K562 (cell line): ENCODE measurements around the gene FTSJ1. TPM values are rescaled to one million over a fixed set of nuclear protein-coding genes. Genes with fewer than 3 reads are reported as not detected.

Source experiments
- CBFA2T3 ChIP-seq: fragments of 450-650 bp; IDR thresholded peaks from 2 replicates; pipeline ENCODE4 v1.6.1; 2017
- E2F3 ChIP-seq: fragments of 250-450 bp; sonication (Bioruptor Pico); IDR thresholded peaks from 2 replicates; pipeline ENCODE4 v1.4.0; 2020; ENCODE audit warnings: mild to moderate bottlenecking
- L3MBTL2 ChIP-seq: fragments of 450-650 bp; IDR thresholded peaks from 2 replicates; pipeline ENCODE4 v1.6.1; 2016; ENCODE audit warnings: mild to moderate bottlenecking, moderate library complexity
- MED1 ChIP-seq: sonication (generic); formaldehyde crosslinking; IDR thresholded peaks from 2 replicates; pipeline ENCODE4 v1.8.1; 2023; ENCODE audit warnings: missing genetic modification reagents, borderline replicate concordance
- SMARCA4 ChIP-seq: fragments of 450-650 bp; IDR thresholded peaks from 2 replicates; pipeline ENCODE4 v1.6.1; 2016
- TAL1 ChIP-seq: fragments of 450-650 bp; IDR thresholded peaks from 2 replicates; pipeline ENCODE4 v1.6.1; 2016; ENCODE audit warnings: mild to moderate bottlenecking
- TCF3 ChIP-seq: sonication (generic); formaldehyde crosslinking; IDR thresholded peaks from 2 replicates; pipeline ENCODE4 v1.4.0; 2020; ENCODE audit warnings: mild to moderate bottlenecking, missing genetic modification reagents
- ZFPM2 ChIP-seq: fragments of 250-450 bp; sonication (Bioruptor Pico); IDR thresholded peaks from 2 replicates; pipeline ENCODE4 v1.5.1; 2022; ENCODE audit warnings: mild to moderate bottlenecking
- ZNF444 ChIP-seq: fragments of 250-450 bp; sonication (Bioruptor Pico); IDR thresholded peaks from 2 replicates; pipeline ENCODE4 v1.4.0; 2020; ENCODE audit warnings: mild to moderate bottlenecking, moderate library complexity
- ZNF76 ChIP-seq: fragments of 250-450 bp; sonication (Bioruptor Pico); IDR thresholded peaks from 2 replicates; pipeline ENCODE4 v1.4.0; 2020; ENCODE audit warnings: mild to moderate bottlenecking, moderate library complexity, borderline replicate concordance
- polyA plus RNA-seq, 8 experiments: library from polyadenylated mRNA; depleted of rRNA in 4 of 8; stranded (reverse) in 5 of 8; unstranded in 3 of 8; fragments of >200 nt; fragmentation: Nextera tagmentation in 2 of 8; fragmentation: Illumina TruSeq in 1 of 8; extraction: Ambion mirVana in 2 of 8; extraction: Trizol in 1 of 8; gene quantifications; 2 replicates each; pipeline versions ENCODE4 v1.2.1 to v1.2.3, GENCODE V29; 2011 to 2014; ENCODE audit warnings: inconsistent platforms in 1 of 8, missing spikeins in 1 of 8
- total RNA-seq, 7 experiments: library from RNA; depleted of rRNA in 6 of 7; stranded (reverse); fragments of >200 nt in 6 of 7; fragmentation: Illumina TruSeq in 2 of 7; extraction: Trizol in 2 of 7; gene quantifications; 2 replicates each; pipeline versions ENCODE4 v1.2.1 to v1.2.3, GENCODE V29; 2011 to 2021; ENCODE audit warnings: low replicate concordance in 1 of 7
- TF ChIP-seq, protein P1 (sequence below): fragments of 450-650 bp; IDR thresholded peaks from 2 replicates; pipeline ENCODE4 v1.6.1; 2017; ENCODE audit warnings: antibody characterized with exemption, mild to moderate bottlenecking
- TF ChIP-seq, protein P2 (sequence below): fragments of 150-350 bp; IDR thresholded peaks from 2 replicates; pipeline ENCODE4 v1.6.1; 2014; ENCODE audit warnings: low read depth, mild to moderate bottlenecking, low read length, borderline replicate concordance
- TF ChIP-seq, protein P3 (sequence below): sonication (generic); formaldehyde crosslinking; IDR thresholded peaks from 2 replicates; pipeline ENCODE4 v1.8.1; 2023; ENCODE audit warnings: mild to moderate bottlenecking, missing genetic modification reagents
- TF ChIP-seq, protein P4 (sequence below): sonication (generic); formaldehyde crosslinking; IDR thresholded peaks from 2 replicates; pipeline ENCODE4 v1.8.0; 2022; ENCODE audit warnings: mild to moderate bottlenecking, missing genetic modification reagents
- TF ChIP-seq, protein P5 (sequence below): fragments of 250-450 bp; sonication (Bioruptor Pico); IDR thresholded peaks from 2 replicates; pipeline ENCODE4 v1.4.0; 2020; ENCODE audit warnings: mild to moderate bottlenecking, moderate library complexity
- TF ChIP-seq, protein P6 (sequence below): sonication (generic); formaldehyde crosslinking; IDR thresholded peaks from 2 replicates; pipeline ENCODE4 v1.9.0; 2022; ENCODE audit warnings: mild to moderate bottlenecking, missing genetic modification reagents

Gene FTSJ1
- total and polyA plus RNA-seq, 9 of the 15 experiments (the other 6 are each of a cell fraction or from before 2014, with no cell fraction given): 12.2 to 95.6 (median 71.6) TPM

DNA sequence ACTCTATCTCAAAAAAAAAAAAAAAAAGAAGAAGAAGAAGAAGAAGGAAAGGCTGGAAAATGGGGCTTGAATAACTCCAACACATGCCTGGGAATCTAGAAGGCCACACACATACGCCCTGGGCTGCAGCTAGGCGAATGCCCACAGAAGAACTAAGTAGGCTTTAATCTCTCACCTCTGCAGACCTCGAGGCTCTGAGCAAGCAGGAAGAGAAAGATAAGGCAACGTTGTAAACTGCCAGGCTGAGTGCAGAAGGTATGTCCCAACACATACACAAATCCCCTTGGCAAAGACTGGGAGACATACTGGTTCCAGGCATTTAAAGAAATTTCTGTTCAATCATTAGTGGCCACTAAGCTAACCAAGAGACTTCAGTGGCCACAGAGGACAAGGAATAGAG lies 24.3 kb upstream of the FTSJ1 start (continued):
- TF ChIP-seq, protein P1, sequence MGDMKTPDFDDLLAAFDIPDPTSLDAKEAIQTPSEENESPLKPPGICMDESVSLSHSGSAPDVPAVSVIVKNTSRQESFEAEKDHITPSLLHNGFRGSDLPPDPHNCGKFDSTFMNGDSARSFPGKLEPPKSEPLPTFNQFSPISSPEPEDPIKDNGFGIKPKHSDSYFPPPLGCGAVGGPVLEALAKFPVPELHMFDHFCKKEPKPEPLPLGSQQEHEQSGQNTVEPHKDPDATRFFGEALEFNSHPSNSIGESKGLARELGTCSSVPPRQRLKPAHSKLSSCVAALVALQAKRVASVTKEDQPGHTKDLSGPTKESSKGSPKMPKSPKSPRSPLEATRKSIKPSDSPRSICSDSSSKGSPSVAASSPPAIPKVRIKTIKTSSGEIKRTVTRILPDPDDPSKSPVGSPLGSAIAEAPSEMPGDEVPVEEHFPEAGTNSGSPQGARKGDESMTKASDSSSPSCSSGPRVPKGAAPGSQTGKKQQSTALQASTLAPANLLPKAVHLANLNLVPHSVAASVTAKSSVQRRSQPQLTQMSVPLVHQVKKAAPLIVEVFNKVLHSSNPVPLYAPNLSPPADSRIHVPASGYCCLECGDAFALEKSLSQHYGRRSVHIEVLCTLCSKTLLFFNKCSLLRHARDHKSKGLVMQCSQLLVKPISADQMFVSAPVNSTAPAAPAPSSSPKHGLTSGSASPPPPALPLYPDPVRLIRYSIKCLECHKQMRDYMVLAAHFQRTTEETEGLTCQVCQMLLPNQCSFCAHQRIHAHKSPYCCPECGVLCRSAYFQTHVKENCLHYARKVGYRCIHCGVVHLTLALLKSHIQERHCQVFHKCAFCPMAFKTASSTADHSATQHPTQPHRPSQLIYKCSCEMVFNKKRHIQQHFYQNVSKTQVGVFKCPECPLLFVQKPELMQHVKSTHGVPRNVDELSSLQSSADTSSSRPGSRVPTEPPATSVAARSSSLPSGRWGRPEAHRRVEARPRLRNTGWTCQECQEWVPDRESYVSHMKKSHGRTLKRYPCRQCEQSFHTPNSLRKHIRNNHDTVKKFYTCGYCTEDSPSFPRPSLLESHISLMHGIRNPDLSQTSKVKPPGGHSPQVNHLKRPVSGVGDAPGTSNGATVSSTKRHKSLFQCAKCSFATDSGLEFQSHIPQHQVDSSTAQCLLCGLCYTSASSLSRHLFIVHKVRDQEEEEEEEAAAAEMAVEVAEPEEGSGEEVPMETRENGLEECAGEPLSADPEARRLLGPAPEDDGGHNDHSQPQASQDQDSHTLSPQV: no peak
- TF ChIP-seq, protein P2, sequence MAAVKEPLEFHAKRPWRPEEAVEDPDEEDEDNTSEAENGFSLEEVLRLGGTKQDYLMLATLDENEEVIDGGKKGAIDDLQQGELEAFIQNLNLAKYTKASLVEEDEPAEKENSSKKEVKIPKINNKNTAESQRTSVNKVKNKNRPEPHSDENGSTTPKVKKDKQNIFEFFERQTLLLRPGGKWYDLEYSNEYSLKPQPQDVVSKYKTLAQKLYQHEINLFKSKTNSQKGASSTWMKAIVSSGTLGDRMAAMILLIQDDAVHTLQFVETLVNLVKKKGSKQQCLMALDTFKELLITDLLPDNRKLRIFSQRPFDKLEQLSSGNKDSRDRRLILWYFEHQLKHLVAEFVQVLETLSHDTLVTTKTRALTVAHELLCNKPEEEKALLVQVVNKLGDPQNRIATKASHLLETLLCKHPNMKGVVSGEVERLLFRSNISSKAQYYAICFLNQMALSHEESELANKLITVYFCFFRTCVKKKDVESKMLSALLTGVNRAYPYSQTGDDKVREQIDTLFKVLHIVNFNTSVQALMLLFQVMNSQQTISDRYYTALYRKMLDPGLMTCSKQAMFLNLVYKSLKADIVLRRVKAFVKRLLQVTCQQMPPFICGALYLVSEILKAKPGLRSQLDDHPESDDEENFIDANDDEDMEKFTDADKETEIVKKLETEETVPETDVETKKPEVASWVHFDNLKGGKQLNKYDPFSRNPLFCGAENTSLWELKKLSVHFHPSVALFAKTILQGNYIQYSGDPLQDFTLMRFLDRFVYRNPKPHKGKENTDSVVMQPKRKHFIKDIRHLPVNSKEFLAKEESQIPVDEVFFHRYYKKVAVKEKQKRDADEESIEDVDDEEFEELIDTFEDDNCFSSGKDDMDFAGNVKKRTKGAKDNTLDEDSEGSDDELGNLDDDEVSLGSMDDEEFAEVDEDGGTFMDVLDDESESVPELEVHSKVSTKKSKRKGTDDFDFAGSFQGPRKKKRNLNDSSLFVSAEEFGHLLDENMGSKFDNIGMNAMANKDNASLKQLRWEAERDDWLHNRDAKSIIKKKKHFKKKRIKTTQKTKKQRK: no peak
- TF ChIP-seq ZFPM2 (CRISPR knock-in tag) (no peak), SMARCA4 (peak; percentile 50), CBFA2T3 (peak; percentile 72), ZNF76 (CRISPR knock-in tag) (no peak), E2F3 (CRISPR knock-in tag) (no peak), ZNF444 (CRISPR knock-in tag) (no peak), L3MBTL2 (peak; percentile 53; the same call in 1 of the 2 replicates), MED1 (no peak), TAL1 (peak; percentile 54), TCF3 (peak; percentile 40; the same call in 1 of the 2 replicates)
- TF ChIP-seq, protein P3, sequence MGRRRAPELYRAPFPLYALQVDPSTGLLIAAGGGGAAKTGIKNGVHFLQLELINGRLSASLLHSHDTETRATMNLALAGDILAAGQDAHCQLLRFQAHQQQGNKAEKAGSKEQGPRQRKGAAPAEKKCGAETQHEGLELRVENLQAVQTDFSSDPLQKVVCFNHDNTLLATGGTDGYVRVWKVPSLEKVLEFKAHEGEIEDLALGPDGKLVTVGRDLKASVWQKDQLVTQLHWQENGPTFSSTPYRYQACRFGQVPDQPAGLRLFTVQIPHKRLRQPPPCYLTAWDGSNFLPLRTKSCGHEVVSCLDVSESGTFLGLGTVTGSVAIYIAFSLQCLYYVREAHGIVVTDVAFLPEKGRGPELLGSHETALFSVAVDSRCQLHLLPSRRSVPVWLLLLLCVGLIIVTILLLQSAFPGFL (CRISPR knock-in tag): no peak
- TF ChIP-seq, protein P4, sequence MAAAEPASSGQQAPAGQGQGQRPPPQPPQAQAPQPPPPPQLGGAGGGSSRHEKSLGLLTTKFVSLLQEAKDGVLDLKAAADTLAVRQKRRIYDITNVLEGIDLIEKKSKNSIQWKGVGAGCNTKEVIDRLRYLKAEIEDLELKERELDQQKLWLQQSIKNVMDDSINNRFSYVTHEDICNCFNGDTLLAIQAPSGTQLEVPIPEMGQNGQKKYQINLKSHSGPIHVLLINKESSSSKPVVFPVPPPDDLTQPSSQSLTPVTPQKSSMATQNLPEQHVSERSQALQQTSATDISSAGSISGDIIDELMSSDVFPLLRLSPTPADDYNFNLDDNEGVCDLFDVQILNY: no peak
- TF ChIP-seq, protein P5, sequence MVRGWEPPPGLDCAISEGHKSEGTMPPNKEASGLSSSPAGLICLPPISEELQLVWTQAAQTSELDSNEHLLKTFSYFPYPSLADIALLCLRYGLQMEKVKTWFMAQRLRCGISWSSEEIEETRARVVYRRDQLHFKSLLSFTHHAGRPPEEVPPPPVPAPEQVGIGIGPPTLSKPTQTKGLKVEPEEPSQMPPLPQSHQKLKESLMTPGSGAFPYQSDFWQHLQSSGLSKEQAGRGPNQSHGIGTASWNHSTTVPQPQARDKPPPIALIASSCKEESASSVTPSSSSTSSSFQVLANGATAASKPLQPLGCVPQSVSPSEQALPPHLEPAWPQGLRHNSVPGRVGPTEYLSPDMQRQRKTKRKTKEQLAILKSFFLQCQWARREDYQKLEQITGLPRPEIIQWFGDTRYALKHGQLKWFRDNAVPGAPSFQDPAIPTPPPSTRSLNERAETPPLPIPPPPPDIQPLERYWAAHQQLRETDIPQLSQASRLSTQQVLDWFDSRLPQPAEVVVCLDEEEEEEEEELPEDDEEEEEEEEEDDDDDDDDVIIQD: no peak
- TF ChIP-seq, protein P6, sequence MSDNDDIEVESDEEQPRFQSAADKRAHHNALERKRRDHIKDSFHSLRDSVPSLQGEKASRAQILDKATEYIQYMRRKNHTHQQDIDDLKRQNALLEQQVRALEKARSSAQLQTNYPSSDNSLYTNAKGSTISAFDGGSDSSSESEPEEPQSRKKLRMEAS (CRISPR knock-in tag): no peak
- TF ChIP-seq, all 486 proteins: peak for 7
